NCI-H748 (cell line): Measurements from ENCODE around the gene OR6B2.
A peak's percentile ranks its signal among the peaks of the same experiment; 100 is the strongest.

Source experiments
- DNase-seq: peaks from one replicate; lab custom pipeline; 2025; ENCODE audit not compliant: unreplicated experiment; lab: John Stamatoyannopoulos, UW

Gene OR6B2

GRCh38 chr2:240042740-240043139 lies 12.5 kb upstream of the OR6B2 start:
- DNase-seq, result no peak

DNA sequence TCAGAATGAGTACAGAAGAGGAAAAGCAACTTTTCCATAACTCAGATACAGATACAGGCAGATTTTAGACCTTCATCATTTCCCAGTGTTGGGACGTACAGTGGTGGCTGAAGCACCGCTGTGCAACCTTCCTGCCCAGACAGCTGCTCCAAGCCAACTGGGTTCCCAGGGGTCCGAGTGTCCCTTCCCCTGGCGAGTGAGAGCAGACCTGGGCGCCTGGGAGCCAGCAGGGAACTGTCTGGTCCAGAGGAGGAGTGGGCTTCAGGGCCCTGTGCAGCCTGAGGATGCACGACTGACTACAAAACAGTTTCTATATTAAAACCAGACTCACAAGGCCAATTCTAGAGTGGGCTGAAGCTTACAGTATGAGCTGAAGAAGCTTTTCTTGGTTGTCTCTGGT lies 11.1 kb upstream of the OR6B2 start:
- no peak for DNase-seq

DNA sequence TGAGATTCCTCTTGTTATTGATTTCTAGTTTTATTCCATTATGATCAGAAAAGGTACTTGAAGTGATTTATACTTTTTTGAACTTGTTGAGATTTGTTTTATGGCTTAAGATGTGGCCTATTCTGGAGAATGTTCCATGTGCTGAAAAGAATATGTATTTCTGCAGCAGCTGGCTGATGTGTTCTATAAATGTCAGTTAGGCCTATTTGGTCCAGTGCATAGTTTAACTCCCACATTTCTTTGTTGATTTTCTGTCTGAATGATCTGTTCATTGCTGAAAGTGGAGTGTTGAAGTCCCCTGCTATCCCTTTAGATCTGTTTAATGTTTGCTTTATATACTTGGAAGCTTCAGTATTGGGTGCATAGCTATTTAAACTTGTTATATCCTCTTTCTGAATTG lies 7.1 kb upstream of the OR6B2 start:
- DNase-seq, result no peak

- DNase-seq, result no peak
These were observed 3.1 kb upstream of the OR6B2 start for GRCh38 chr2:240033330-240033678.

GRCh38 chr2:240032406-240033329 lies 2.4 kb upstream of the OR6B2 start:
- DNase-seq, result no peak

DNA sequence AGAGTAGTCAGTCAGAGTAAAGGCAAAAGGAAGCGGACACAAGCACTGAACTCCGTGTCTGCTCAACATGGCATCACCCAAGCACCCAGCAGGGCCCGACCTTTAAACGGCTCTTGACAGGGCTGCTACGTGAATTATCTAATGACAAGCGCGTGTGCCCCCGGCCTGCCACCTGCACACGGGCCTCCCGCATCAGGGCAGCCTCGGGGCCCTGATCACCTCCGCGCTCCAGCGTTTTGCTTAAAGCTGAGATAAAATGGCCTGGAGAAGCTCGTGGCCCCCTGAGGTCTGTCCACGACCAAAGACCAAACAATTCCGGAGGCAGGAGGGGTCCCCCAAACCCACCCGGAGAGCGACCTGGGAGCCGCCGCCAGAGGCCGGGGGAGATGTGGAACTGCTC lies 5.5 kb downstream of the OR6B2 start:
- peak; percentile 39 for DNase-seq

- no peak for DNase-seq
These were observed 6.4 kb downstream of the OR6B2 start for GRCh38 chr2:240023792-240024191.

DNA sequence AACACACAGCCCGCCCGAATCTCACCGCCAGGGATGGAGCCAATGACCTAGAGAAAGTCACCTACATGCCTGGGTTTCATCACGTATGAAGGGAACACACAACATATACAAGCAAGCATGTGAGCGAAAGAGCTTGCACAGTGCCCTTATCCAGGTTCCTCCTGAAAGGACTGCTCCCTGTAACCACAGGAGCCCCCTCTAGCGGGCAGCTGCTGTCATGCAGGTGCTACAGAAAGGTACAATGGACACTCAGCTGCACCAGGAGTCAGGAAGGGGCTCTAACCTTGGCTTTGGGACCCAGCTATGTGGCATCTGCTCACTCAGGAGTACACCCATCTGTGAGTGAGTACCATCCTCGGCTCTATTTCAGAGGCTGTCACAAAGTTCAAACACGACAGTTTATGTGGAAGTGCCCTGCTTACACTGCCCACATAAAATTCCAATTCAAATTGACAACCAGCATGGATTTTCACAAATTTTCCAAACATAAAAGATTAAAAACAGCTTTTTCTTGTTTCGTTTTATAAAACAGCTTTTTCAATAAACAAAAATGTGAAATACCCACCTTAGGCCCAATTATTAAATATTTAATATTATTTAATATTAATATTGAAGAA lies 8.6 kb downstream of the OR6B2 start:
- peak; percentile 68 for DNase-seq

DNA sequence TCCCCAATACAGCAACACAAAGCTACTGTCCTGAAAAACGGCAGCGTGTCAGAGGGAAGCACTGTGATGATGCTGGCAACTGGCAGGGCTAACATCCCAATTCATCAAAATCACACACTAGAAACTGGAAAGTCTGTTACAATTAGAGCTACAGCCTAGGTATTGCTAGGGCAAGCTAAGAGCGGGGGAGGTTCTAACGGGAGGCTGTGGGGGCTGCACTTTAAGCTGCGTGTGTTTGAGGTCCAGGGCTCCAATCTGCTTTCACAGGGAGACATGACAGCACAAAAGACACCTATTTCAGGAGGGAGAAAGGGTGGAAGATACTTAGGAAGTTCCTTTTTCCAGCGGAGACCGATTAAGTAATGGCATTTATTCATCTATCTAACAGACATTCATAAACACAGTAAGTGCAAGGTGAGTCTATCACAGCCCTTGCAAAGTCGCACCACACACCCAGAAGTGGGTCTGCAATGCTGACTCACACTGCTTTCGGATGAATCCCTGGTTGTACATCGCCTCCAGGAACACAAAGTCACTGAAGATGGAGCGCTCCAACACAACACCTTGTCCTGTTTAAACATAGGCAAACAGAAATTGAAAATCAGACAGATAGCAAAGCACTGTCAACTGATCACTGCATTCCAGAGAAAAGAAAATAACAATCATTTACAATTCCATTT lies 12.0 kb downstream of the OR6B2 start:
- no peak for DNase-seq

GRCh38 chr2:240014327-240014726 lies 15.9 kb downstream of the OR6B2 start:
- no peak for DNase-seq

GRCh38 chr2:240013343-240013742 lies 16.9 kb downstream of the OR6B2 start:
- no peak for DNase-seq

GRCh38 chr2:240002983-240003382 lies 27.2 kb downstream of the OR6B2 start:
- no peak for DNase-seq

GRCh38 chr2:240000671-240001070 lies 29.6 kb downstream of the OR6B2 start:
- no peak for DNase-seq

- no peak for DNase-seq
These were observed 32.4 kb downstream of the OR6B2 start for GRCh38 chr2:239997686-239998409.

DNA sequence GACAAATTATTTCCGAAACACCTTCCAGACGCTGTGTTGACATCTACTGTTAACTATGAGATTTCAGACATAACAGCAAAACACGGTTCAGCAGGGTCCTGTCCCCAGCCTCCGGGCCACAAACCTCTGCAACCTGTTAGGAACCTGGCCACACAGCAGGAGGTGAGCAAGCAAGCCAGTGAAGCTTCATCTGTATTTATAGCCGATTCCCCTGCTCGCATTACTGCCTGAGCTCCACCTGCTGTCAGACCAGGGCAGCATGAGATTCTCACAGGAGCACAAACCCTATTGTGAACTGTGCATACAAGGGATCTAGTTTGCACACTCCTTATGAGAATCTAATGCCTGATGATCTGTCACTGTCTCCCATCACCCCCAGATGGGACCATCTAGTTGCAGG lies 36.1 kb downstream of the OR6B2 start:
- no peak for DNase-seq

- DNase-seq, result no peak
These were observed 36.9 kb downstream of the OR6B2 start for GRCh38 chr2:239993291-239993690.

GRCh38 chr2:239991689-239992314 lies 38.4 kb downstream of the OR6B2 start:
- DNase-seq, result peak; percentile 38

- DNase-seq, result no peak
These were observed 39.3 kb downstream of the OR6B2 start for GRCh38 chr2:239990966-239991365.

- no peak for DNase-seq
These were observed 44.9 kb downstream of the OR6B2 start for GRCh38 chr2:239985356-239985755.

GRCh38 chr2:239984421-239985194 lies 45.6 kb downstream of the OR6B2 start:
- DNase-seq, result no peak
